ENCODE data around the gene NEK6.

Gene NEK6

GRCh38 chr9:124346347-124347163 lies 88.8 kb downstream of the NEK6 start:
- no peak for DNase-seq

GRCh38 chr9:124347206-124347967 lies 89.6 kb downstream of the NEK6 start:
- no peak for DNase-seq

DNA sequence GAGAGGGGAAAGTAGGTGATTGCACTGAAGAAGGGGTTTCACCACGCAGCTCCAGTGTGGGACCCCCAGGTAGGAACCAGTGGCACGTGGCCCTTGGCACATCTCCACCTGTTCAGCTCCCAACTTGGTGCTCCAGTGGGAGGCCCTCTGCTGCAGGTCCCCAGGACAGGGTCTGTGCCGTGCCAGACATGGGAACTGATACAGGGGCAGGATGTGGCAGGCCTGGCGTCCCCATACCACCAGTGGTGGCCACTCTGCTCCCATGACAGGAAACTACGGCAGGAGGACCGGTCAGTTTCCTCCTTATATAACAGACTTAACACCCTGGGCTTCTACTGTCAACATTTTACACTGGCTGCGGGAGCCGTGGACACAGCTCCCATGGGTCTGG lies 90.2 kb downstream of the NEK6 start:
- no peak for DNase-seq

DNA sequence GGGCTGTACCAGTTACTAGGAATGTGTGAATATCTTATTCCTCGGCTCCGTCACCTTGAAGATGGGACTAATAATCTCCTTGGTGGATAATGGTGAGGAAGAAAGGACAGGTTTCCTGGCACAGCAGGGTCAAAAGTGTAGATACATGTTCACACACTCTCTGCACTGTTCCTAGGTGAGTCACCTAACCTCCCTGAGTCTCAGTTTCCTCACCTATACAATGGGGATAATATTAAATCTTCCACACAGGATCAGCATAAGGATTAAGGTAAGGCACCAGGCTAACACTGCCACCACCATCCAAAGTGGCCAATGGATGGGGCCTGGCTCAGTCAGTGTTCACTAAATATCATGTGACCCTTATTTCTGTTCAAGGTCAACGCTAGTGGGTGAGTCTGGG lies 90.6 kb downstream of the NEK6 start:
- no peak for DNase-seq

DNA sequence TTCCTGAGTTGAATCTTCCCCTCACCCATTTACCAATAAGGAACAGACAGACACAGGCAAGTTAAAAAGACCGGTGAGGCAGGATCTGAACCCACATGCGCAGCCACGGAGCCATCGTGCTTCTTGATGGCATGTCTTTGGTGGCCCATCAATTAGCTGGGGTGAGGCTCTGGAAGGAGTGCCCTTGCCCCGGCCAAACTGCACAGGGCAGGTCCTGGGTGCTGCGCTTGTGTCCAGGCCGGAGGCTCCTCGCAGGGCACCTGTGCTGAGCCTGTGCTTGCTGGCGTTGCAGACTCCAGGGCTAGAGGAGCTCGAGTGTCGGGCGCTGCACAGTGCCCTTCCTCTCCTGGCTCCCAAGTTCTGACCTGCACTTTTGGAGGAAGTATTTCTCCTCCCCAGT lies 91.1 kb downstream of the NEK6 start:
- no peak for DNase-seq

DNA sequence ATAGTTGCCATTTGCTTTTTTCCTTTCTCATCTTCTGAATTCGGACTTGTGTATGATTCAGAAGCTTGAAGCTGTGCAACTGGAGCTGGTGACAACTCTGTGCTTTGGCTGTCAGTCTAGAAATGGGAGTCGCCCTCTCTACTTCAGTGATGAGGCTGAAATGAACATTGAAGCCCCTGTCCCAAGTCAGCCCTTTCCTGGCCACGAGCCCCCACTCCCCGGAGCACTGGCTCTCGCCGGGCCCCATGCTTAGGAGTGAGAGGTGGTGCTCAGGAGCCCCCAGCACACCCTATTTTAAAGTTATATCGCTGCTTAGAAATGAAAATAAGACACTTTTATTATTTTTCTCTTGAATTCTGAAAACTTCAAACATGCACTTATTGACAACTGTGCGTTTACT lies 91.5 kb downstream of the NEK6 start:
- DNase-seq: no peak

- DNase-seq: no peak
Observed at GRCh38 chr9:124349675-124350493, 92.1 kb downstream of the NEK6 start.

DNA sequence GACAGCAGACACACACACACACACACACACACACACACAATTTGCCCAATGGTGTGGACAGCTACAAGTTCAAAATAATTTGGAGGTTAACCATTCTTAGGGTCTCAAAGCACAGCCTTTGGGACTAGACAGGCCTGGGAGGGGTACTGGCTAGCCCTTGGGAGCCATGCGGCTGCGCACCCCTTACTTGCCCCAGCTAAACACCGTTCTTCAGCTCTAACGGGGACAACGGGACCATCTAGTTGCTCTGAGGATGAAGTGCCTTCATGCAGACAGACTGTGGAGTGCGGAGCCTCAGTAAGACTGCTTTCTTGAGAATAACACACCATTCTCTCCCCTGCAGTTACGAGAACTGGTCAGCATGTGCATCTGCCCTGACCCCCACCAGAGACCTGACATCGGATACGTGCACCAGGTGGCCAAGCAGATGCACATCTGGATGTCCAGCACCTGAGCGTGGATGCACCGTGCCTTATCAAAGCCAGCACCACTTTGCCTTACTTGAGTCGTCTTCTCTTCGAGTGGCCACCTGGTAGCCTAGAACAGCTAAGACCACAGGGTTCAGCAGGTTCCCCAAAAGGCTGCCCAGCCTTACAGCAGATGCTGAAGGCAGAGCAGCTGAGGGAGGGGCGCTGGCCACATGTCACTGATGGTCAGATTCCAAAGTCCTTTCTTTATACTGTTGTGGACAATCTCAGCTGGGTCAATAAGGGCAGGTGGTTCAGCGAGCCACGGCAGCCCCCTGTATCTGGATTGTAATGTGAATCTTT lies 92.9 kb downstream of the NEK6 start:
- DNase-seq: no peak

- no peak for DNase-seq
Observed at GRCh38 chr9:124351672-124352468, 94.1 kb downstream of the NEK6 start.

GRCh38 chr9:124352616-124353015 lies 94.9 kb downstream of the NEK6 start:
- no peak for DNase-seq

GRCh38 chr9:124353166-124353768 lies 95.5 kb downstream of the NEK6 start:
- DNase-seq: no peak

- DNase-seq: no peak
Observed at GRCh38 chr9:124353811-124354274, 96.1 kb downstream of the NEK6 start.

DNA sequence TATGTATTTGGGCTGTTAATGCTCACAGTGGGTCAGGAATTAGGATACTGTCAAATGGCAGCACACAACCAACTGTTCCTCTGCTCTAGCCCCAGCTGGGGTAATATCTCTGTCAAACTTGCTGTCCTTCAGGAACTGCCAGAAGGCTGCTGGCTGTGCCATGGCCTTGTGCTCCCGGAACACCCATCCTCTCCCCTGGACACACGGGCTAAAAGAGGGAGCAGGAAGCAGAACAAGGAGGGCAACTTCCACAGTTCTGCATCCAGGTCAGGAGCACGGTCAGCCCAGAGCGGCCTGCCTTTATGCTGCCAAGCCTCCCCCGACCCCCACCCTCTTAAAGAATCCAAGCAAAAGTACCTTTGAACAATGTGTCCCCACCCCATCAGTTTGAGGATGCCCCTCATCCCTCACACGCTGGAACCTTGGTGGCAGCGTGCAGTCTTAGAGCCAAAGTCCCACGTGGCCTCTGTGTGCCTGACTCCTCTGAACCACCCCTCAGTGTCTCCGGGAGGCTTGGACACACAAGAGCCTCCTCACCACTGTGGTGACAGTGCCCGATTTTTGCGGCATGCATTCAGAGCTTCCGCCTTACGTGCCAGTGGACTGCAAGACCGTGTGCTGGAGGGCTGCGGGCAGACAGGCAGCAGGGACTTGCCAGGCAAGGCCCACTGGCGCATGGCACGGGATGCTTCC lies 96.7 kb downstream of the NEK6 start:
- no peak for DNase-seq

- no peak for DNase-seq
Observed at GRCh38 chr9:124355039-124355940, 97.5 kb downstream of the NEK6 start.

DNA sequence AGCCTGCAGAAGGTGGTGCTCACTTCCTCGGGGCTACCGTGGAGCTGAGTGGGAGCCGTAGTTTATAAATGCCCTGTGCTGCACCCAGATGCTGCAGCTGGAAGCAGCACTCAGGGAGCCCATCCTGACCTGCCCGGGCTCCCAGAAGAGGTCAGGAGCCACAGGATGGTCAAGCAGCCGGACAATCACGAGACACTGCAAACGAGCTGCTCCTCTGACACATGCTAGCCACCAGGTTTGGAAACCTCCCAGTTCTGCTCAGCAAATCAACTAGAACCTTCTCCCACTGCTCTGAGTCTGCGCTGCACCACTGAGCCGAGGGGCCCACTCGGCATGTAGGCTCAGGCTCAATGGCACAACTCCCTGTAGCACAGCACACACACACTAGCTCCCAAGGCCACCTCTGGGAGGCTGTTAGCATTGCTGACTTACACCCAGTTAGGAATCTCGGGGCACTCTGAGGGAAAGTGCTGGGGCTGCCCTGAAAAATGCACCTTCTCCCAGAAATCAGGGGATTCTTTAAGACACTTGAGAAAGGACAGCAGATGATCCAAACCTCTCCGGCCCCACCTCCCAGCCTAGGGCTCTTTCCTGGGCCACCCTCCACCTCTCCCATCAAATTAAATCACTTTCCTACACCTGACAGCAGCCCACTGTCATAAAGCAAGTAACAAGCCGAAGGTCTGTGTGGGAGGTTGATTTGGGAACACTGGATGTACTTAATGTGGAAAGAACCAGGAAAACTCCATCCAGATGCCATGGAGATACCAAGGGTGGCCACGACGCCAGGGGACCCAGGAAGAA lies 98.4 kb downstream of the NEK6 start:
- no peak for DNase-seq

DNA sequence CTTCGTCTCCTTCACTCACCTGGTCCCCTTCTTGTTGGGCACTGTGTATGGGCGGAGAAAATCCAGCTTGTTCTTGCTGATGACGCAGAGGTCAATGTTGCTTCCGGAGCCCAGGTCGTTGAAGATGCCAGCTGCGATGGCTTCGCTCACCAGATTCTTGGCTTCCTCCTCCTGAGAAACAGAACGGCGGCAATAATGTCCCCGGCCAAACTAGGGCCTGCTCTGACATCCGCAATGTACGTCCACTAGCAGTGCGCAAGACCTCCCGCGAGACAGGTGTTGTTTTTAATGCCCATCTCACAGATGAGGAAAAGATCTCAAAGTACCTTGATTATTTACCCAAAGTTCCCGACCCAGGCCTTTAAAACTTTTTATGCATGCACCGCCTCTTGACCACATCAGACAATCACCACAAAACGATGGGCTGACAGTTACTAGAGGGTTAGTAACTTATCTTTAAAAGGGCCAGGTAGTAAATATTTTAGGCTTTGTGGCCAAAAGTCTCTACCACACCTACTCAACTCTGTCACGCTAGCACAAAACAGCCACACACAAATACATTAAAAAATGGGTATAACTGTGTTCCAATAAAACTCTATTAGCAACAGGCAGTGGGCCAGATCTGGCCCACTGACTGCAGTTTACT lies 99.1 kb downstream of the NEK6 start:
- no peak for DNase-seq

DNA sequence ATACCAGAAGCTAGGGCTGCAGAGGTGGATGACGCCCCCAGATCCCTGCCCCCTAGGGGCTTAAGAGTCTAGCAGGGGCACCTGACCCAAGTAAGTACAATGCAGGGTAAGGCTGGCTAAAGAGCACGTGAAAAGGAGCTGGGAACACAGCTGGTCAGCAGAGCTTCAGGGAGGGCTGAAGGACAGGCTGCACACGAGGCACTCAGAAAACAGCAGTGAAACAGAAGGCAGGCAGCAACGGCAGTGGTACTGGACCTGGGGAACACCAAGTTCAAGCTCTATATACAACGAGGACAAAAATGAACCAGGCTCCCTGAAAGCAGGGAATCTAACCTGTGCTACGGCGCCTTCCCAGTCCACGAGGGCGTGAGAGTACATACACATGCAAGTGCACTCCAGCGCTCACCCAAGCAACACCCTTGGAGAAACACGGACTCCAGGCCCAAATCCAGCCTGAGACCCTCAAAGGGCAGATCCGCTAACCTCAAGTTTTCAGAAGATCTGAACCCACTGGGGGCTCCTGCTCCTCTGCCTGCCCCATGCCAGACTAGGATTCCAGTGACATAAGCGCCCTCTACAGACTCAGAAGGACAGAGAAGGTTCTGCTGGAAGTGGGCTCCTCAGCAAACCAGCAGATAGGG lies 100.1 kb downstream of the NEK6 start:
- no peak for DNase-seq

- no peak for DNase-seq
Observed at GRCh38 chr9:124358631-124359030, 100.9 kb downstream of the NEK6 start.

Data from CD4-positive, alpha-beta T cell treated with Interleukin-12 subunit alpha and Interleukin-12 subunit beta, for 1 hour (primary cell).